ENCODE results near the gene RNF10.
A peak's percentile ranks its signal among the peaks of the same experiment; 100 is the strongest.
"Not testable (repeated sequence)": the region's sequence is repeated elsewhere in the genome, so short reads cannot be mapped to it uniquely, and the experiment has no call there.

The RNF10 gene

GRCh38 chr12:120534203-120534702, at the start of gene RNF10:
RNF10 (plus strand) TSS chr12:120534356; CDS start chr12:120534812, 456 bp downstream.
- peak; percentile 83 for DNase-seq

DNA sequence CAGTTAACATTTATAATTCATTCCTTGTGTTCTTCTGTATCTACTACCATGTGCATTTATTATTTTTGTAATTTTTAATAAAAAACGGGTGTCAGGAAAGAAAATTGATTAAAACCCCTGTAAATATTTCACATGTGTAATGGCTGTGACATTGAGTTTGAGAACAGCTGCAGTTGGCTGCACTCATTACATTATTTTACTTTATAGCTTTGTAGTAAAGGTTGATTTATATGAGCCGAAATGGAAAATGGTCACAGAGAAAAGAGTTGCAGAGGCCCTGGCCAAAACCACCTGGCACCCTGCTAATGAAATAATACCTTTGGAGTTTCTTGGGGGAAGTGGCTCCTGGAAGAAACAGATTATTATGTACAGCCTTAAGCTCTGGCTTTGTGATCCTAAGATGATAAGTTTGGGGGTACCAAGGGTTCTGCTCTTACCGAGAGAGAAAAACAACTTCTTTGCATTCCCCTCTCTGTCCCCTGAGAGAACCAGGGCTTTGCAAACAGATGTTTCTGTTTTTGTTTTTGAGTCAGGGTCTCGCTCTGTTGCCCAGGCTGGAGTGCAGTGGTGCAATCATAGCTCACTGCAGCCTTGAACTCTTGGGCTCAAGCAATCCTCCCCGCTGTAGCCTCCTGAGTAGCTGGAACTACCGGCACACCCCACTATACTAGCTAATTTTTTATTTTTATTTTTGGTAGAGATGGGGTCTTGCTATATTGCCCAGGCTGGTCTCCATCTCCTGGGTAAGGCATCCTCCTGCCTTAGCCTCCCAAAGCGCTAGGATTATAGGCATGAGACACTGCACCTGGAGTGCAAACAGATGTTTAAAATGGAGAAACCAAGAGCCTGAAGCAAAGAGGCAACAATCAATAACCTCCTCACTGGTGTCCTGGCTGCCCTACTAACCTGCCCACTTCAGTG, 47.9 kb upstream of the RNF10 start:
- no peak for DNase-seq

- DNase-seq = not testable (repeated sequence)
Measured at GRCh38 chr12:120487552-120487951, 46.6 kb upstream of the RNF10 start.

- no peak for DNase-seq
Measured at GRCh38 chr12:120488057-120488640, 46.0 kb upstream of the RNF10 start.

DNA sequence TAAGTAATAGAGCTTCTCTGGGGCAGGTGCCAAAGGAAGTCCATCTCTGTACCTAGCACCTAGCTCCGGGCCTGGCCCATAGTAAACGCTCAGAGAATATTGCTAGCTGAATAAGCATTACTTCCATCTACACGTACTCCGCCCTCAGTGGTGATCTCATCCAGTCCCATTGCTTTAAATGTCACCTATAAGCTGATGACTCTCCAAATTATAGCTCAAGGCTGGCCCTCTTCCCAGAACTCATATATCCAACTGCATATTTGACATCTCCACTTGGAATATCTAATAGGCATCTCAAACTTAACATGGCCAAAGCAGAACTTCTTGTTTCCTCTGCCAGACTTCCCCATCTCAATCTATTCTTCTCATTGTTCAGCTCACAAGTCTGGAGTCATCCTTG, 45.1 kb upstream of the RNF10 start:
- no peak for DNase-seq

DNA sequence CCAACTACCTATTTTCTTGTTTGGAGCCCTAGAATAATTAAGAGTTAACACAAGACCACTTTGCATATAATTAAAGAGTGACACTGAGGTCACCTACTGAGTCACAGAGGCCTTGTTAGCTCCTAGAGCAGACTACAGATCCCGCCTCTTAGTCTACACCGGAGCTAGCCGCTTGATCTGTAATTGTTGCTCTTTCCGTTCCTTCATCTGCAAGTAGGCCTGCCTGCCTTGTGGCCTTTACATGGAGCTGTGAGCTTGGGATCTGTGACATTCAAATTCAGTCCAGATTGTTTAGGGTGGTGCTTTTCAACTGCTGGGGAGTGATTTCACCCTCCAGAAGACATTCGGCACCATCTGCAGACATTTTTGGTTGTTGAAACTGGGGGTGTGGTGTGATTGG, 43.8 kb upstream of the RNF10 start:
- DNase-seq = no peak

DNA sequence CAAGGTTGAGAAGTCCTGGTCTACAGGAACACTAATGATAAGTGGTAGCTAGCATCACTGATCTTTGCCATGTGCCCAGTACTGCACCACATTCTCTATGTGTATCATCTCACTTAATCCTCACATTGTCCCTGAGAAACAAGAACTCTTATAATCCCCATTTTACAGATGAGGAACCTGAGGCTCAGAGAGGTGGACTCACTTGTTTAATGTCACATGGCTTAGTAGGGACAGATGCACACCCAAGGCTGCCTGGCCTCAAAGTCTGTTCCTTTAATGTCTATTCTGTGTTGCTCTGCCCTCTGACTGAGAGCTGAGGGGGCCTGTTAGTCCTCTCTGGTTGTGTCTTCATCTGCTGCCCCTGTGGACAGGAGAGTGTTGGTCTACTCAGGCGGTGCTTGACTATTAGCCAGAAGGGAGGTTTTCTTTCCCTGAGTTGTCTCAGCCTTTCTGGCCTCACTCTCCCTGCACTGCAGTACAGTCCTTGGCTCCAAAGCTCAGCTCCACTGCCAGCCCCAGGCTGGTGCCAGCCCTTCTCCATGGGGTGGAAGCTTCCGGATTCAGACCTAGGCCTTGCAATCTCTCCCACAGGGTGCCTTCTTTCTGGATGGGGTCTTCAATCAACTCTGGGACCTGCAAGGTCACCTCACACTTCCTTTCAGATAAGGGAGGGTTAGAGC, 43.2 kb upstream of the RNF10 start:
- DNase-seq = no peak

GRCh38 chr12:120495186-120495730, 38.9 kb upstream of the RNF10 start:
- no peak for DNase-seq

- peak; percentile 84 for DNase-seq
Measured at GRCh38 chr12:120495731-120496412, 38.3 kb upstream of the RNF10 start, which contains the start of gene DYNLL1. DYNLL1 (plus strand) TSS chr12:120496113; CDS start chr12:120496422, 309 bp downstream.

GRCh38 chr12:120496413-120497340, 37.5 kb upstream of the RNF10 start:
- peak; percentile 34 for DNase-seq

DNA sequence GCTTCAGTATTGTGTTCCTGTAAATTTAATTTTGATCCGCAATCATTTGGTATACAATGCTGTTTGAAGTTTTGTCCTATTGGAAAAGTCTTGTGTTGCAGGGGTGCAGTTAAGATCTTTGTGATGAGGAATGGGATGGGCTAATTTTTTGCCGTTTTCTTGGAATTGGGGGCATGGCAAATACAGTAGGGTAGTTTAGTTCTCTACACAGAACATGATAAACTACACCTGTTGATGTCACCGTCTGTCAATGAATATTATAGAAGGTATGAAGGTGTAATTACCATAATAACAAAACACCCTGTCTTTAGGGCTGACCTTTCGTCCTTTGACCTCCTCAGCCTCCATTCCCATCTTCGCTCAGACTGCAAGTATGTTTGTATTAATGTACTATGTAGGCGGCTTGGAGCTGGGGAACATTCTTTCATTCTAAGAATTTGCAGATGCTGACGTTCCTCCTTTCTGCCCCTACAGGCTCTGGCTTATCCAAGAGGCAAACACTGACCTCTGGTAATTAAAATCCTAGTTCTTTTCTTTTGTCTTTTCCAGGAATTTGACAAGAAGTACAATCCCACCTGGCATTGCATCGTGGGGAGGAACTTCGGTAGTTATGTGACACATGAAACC, 36.5 kb upstream of the RNF10 start:
- no peak for DNase-seq

GRCh38 chr12:120498870-120499515, 35.2 kb upstream of the RNF10 start:
- DNase-seq = no peak

DNA sequence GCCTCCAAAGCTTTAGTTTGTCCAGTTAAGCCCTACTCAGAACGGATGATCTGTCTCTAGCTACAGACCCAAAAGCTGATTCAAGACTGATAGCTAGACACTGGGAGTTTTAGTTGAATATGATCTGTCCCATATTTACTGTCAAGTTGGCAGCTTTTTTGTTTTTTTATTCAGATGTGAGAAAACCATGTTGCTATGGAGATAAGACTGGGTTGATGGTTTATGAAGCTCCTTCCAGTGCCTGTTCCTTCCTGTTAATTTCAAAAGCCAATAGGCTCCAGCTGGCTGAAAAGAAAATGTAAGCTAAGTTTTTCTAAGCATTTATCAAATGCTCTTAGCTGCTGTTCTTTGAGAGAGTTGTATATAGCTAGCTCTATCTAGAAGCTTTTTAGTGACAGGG, 33.6 kb upstream of the RNF10 start:
- no peak for DNase-seq

DNA sequence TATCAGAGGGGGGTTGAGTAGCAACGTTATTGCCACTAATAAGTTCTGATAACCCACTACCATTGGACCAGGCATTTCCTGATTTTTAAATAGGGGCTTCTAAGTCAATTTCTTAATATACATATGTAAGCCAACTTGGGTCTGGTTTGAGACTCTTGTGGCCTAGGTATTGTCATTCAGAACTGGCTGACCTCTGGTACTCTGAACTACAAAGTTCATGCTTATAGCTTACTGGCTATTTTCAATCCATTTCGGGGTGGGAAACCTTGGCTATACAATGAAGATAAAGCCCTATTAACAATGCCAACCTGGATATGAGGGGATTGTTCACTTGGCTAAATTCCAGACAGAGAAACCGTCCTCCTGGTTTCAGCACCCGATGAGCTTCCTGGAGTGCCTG, 29.6 kb upstream of the RNF10 start:
- DNase-seq = no peak

DNA sequence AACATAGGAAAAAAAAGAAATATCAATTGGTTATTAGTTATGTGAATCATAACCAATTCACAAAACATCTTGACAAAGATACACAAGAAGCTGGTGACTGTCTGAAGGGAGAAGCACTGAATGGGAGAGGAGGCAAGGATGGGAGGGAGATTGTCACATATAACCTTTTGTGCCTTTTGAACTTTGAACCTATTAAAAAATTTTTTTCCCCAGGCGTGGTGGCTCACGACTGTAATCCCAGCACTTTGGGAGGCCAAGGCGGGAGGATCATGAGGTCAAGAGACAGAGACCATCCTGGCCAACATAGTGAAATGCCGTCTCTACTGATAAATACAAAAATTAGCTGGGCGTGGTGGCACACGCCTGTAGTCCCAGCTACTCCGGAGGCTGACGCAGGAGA, 25.6 kb upstream of the RNF10 start:
- DNase-seq = no peak

DNA sequence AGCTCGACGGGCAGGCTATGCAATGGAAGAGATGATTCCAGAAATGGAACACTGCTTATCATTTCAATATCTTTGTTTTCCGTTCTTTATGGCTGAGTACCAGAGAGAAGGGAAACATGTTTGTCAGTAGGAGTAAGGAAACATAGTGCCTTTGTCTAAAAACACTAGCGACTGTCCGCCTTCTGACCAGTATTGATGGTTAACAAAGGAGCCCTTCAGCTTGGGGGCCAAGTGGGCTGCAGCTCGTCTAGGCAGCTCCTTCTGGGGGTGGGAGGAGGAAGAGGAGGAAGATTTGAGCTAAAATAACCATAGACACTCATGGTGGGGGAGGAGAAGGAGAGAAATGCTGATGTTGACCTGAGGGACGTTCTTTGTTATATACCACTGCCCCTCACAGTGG, 20.2 kb upstream of the RNF10 start:
- no peak for DNase-seq

GRCh38 chr12:120515496-120515895, 18.7 kb upstream of the RNF10 start:
- DNase-seq = no peak

DNA sequence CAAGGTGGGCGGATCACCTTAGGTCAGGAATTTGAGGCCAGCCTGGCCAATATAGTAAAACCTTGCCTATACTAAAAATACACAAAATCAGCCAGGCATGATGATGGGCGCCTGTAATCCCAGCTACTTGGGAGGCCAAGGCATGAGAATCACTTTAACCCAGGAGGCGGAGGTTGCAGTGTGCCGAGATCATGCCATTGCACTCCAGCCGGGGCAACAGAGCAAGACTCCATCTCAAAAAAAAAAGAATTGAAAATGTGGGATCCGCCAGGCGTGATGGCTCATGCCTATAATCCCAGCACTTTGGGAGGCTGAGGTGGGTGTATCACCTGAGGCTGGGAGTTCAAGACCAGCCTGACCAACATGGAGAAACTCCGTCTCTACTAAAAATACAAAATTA, 14.8 kb upstream of the RNF10 start:
- not testable (repeated sequence) for DNase-seq

GRCh38 chr12:120522568-120522967, 11.6 kb upstream of the RNF10 start:
- DNase-seq = no peak

DNA sequence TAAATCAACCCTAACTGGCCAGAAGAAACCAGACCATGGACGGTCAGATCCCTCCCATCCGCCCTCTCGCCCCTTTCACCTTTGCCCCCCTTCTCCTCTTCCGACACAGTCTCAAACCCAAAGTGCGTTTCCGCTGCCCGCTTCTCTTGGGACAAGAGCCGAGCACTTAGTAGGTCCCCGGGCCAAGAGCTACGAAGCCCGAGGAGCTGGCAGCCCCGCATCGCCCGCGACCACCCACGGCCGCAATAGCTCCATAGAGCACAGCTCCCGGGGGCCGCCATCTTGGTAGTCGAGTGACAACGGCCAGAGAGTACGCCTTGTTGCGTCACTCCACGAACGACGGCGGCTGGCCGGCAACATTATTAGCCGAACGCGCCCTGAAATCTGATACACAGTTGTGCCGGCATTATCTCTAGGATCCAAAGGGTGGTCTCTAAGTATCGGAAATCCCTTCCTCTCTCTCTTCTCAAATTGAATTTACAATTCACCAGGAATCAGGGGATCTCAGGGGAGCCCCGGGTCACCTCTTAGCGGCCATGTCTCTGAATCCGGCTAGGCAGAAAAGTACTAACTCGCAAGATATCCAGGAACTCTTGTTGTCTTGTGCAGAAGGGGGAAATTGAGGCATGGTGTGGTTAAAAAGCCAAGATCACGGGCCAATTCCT, 5.2 kb upstream of the RNF10 start, which contains the start of gene COQ5:
COQ5 (minus strand) TSS at position 298 of the 665 bp plus-strand sequence; CDS start at position 281, 17 bp downstream.
- DNase-seq = peak; percentile 46

Data from 8988T (cell line).